IMR-90 (cell line): ENCODE measurements around the gene NECTIN2. TPM values are rescaled to one million over a fixed set of nuclear protein-coding genes. Genes with fewer than 3 reads are reported as not detected.

Experiments
- ATAC-seq: fragments of 200-7000 bp; cut with Tn5 transposase; 2 replicates; pipeline ENCODE4 v1.9.1; 2020; ENCODE audit warnings: low read depth, mild to moderate bottlenecking, moderate library complexity
- BruUV-seq: library from RNA; stranded (reverse); fragments of 400-500 nt; replicated peaks from 2 replicates; lab custom pipeline; 2021; lab: Mats Ljungman, UMichigan
- CTCF ChIA-PET: fragments of 300-600 bp; formaldehyde crosslinking; extraction: SDS; loops from one replicate; lab custom pipeline; 2021; ENCODE audit warnings: antibody characterized with exemption; lab: Yijun Ruan, JAX
- POLR2A ChIA-PET: fragments of 300-600 bp; sonication (Branson Sonifier 250); formaldehyde crosslinking; loops from one replicate; lab custom pipeline; 2022; ENCODE audit warnings: antibody characterized with exemption; ENCODE audit not compliant: unreplicated experiment; lab: Charles Lee
- DNase-seq: peaks from one replicate; pipeline ENCODE4 v3.0.0; 2013
- H2AFZ ChIP-seq: replicated peaks from 2 replicates; pipeline ENCODE3; 2013; ENCODE audit warnings: low read length, mild to moderate bottlenecking; ENCODE audit not compliant: poor library complexity
- H2AK5ac ChIP-seq: 2 replicates; pipeline ENCODE4 v1.6.1; 2013; ENCODE audit warnings: low read depth, low read length, inconsistent platforms
- H2AK9ac ChIP-seq: replicated peaks from 2 replicates; pipeline ENCODE3; 2013; ENCODE audit warnings: mild to moderate bottlenecking, low read depth, low read length, moderate library complexity; ENCODE audit not compliant: poor library complexity
- H2BK120ac ChIP-seq: 2 replicates; pipeline ENCODE4 v1.6.1; 2013; ENCODE audit warnings: low read depth, low read length, inconsistent platforms
- H2BK15ac ChIP-seq: 3 replicates; pipeline ENCODE4 v1.6.1; 2013; ENCODE audit warnings: low read depth, low read length, inconsistent platforms
- H2BK20ac ChIP-seq: 2 replicates; pipeline ENCODE4 v1.6.1; 2013; ENCODE audit warnings: low read depth, mild to moderate bottlenecking, inconsistent platforms, low read length, moderate library complexity
- H2BK5ac ChIP-seq: 2 replicates; pipeline ENCODE4 v1.6.1; 2013; ENCODE audit warnings: mild to moderate bottlenecking, low read depth, low read length, inconsistent platforms; ENCODE audit not compliant: poor library complexity, severe bottlenecking
- H3K14ac ChIP-seq: replicated peaks from 2 replicates; pipeline ENCODE4 v1.6.1; 2013; ENCODE audit warnings: low read depth, low read length, inconsistent platforms
- H3K18ac ChIP-seq: 2 replicates; pipeline ENCODE4 v1.6.1; 2013; ENCODE audit warnings: low read depth, low read length, control low read depth
- H3K23ac ChIP-seq: 2 replicates; pipeline ENCODE4 v1.6.1; 2013; ENCODE audit warnings: low read depth, low read length, inconsistent platforms
- H3K27ac ChIP-seq: 2 replicates; pipeline ENCODE4 v1.5.1; 2013; ENCODE audit warnings: mild to moderate bottlenecking, control low read depth, low read length; ENCODE audit not compliant: insufficient read depth
- H3K27me3 ChIP-seq: 2 replicates; pipeline ENCODE4 v1.6.1; 2013; ENCODE audit warnings: low read length; ENCODE audit not compliant: control insufficient read depth, insufficient read depth
- H3K36me3 ChIP-seq: 2 replicates; pipeline ENCODE4 v1.6.1; 2013; ENCODE audit warnings: low read length, mixed read lengths; ENCODE audit not compliant: control insufficient read depth, insufficient read depth
- H3K4ac ChIP-seq: 2 replicates; pipeline ENCODE4 v1.6.1; 2013; ENCODE audit warnings: low read depth, low read length, inconsistent platforms
- H3K4me1 ChIP-seq: 2 replicates; pipeline ENCODE4 v1.6.1; 2013; ENCODE audit warnings: low read length, mixed read lengths; ENCODE audit not compliant: control insufficient read depth, insufficient read depth
- H3K4me2 ChIP-seq: 2 replicates; pipeline ENCODE4 v1.6.1; 2013; ENCODE audit warnings: low read depth, mild to moderate bottlenecking, control low read depth, low read length, moderate library complexity
- H3K4me3 ChIP-seq: 2 replicates; pipeline ENCODE4 v1.5.1; 2013; ENCODE audit warnings: low read depth, mild to moderate bottlenecking, control low read depth, low read length, moderate library complexity; ENCODE audit not compliant: insufficient read depth
- H3K56ac ChIP-seq: 2 replicates; pipeline ENCODE4 v1.6.1; 2013; ENCODE audit warnings: low read length, inconsistent platforms; ENCODE audit not compliant: insufficient read depth; ENCODE audit errors: extremely low read depth
- H3K79me1 ChIP-seq, 2 experiments: 2 replicates each; pipeline ENCODE4 v1.6.1; 2013; ENCODE audit warnings: low read length in 2 of 2, inconsistent platforms in 1 of 2, low read depth in 1 of 2
- H3K9ac ChIP-seq: 2 replicates; pipeline ENCODE4 v1.6.1; 2013; ENCODE audit warnings: low read depth, low read length, control low read depth
- H3K9me1 ChIP-seq: 2 replicates; pipeline ENCODE4 v1.6.1; 2013; ENCODE audit warnings: low read length, inconsistent platforms; ENCODE audit not compliant: insufficient read depth
- H3K9me3 ChIP-seq: 2 replicates; pipeline ENCODE4 v1.6.1; 2013; ENCODE audit warnings: low read length; ENCODE audit not compliant: control insufficient read depth, insufficient read depth
- H4K20me1 ChIP-seq: 2 replicates; pipeline ENCODE4 v1.6.1; 2013; ENCODE audit warnings: low read length, inconsistent platforms; ENCODE audit not compliant: insufficient read depth
- H4K5ac ChIP-seq: 2 replicates; pipeline ENCODE4 v1.6.1; 2013; ENCODE audit warnings: mild to moderate bottlenecking, low read depth, low read length, control low read depth
- H4K8ac ChIP-seq, 2 experiments: 2 replicates each; pipeline ENCODE4 v1.6.1; 2013; ENCODE audit warnings: low read depth in 2 of 2, low read length in 2 of 2, control low read depth in 1 of 2, inconsistent platforms in 1 of 2
- H4K91ac ChIP-seq: 2 replicates; pipeline ENCODE4 v1.6.1; 2013; ENCODE audit warnings: low read depth, low read length, inconsistent platforms; ENCODE audit not compliant: insufficient read depth
- BHLHE40 ChIP-seq: fragments of 150-350 bp; IDR thresholded peaks from 2 replicates; pipeline ENCODE4 v1.6.1; 2016; ENCODE audit warnings: mild to moderate bottlenecking, low read depth, low read length
- CEBPB ChIP-seq: IDR thresholded peaks from 2 replicates; pipeline ENCODE4 v1.6.1; 2012; ENCODE audit warnings: low read depth, low read length, improper control_type of control experiment
- CHD1 ChIP-seq: IDR thresholded peaks from 2 replicates; pipeline ENCODE4 v1.6.1; 2012; ENCODE audit warnings: low read depth, low read length, improper control_type of control experiment
- ELK1 ChIP-seq: fragments of 150-350 bp; IDR thresholded peaks from 2 replicates; pipeline ENCODE4 v1.6.1; 2016; ENCODE audit warnings: low read depth, mild to moderate bottlenecking, low read length, moderate library complexity, borderline replicate concordance
- FOS ChIP-seq: fragments of 150-350 bp; IDR thresholded peaks from 2 replicates; pipeline ENCODE4 v1.6.1; 2016; ENCODE audit warnings: low read depth, low read length
- MAFK ChIP-seq: IDR thresholded peaks from 2 replicates; pipeline ENCODE4 v1.6.1; 2012; ENCODE audit warnings: low read depth, low read length, improper control_type of control experiment
- MAZ ChIP-seq: IDR thresholded peaks from 2 replicates; pipeline ENCODE4 v1.6.1; 2012; ENCODE audit warnings: low read depth, mild to moderate bottlenecking, low read length, improper control_type of control experiment, moderate library complexity, borderline replicate concordance
- MXI1 ChIP-seq: IDR thresholded peaks from 2 replicates; pipeline ENCODE4 v1.6.1; 2012; ENCODE audit warnings: low read depth, mild to moderate bottlenecking, low read length, moderate library complexity, borderline replicate concordance
- NFE2L2 ChIP-seq: fragments of 150-350 bp; IDR thresholded peaks from 2 replicates; pipeline ENCODE4 v1.6.1; 2016; ENCODE audit warnings: low read depth, mild to moderate bottlenecking, low read length
- POLR2A ChIP-seq: IDR thresholded peaks from 2 replicates; pipeline ENCODE4 v1.6.1; 2012; ENCODE audit warnings: mild to moderate bottlenecking, low read depth, low read length
- RAD21 ChIP-seq: IDR thresholded peaks from 2 replicates; pipeline ENCODE4 v1.6.1; 2012; ENCODE audit warnings: low read length, improper control_type of control experiment
- RCOR1 ChIP-seq: IDR thresholded peaks from 2 replicates; pipeline ENCODE4 v1.6.1; 2012; ENCODE audit warnings: mild to moderate bottlenecking, low read length, improper control_type of control experiment; ENCODE audit not compliant: insufficient replicate concordance
- SMC3 ChIP-seq: fragments of 150-350 bp; IDR thresholded peaks from 2 replicates; pipeline ENCODE4 v1.6.1; 2016; ENCODE audit warnings: low read depth, mild to moderate bottlenecking, antibody characterized with exemption, low read length, moderate library complexity
- WGBS, 2 experiments: methylation state at CpG; one replicate each; pipeline versions ENCODE4 v1.1.5 to v1.1.7; 2013; ENCODE audit warnings: missing lambda C conversion rate in 2 of 2; ENCODE audit not compliant: insufficient read length in 1 of 2; ENCODE audit errors: extremely low coverage in 2 of 2; 5-methylcytosine and 5-hydroxymethylcytosine counted together
- dilution Hi-C: fragments of 300-500 bp; cut with HindIII; formaldehyde crosslinking; loops from one replicate; pipeline ENCODE4 v1.14.3; 2018; ENCODE audit warnings: low sequenced_read_pairs; ENCODE audit not compliant: unreplicated experiment
- in situ Hi-C: fragments of 300-500 bp; cut with MboI; formaldehyde crosslinking; loops from 3 replicates; pipeline ENCODE4 v1.14.3; 2019; ENCODE audit warnings: low sequenced_read_pairs, inconsistent platforms, mixed read lengths
- intact Hi-C: fragments of 100-400 bp; cut with micrococcal nuclease; formaldehyde crosslinking; loops from 2 replicates; pipeline ENCODE4 v1.10.0; 2022
- polyA plus RNA-seq, 3 experiments: library from polyadenylated mRNA; depleted of rRNA; stranded (reverse); fragments of >200 nt; gene quantifications; 2 replicates each; pipeline ENCODE4 v1.2.3, GENCODE V29; 2012; ENCODE audit warnings: low replicate concordance in 1 of 3
- total RNA-seq: library from RNA; depleted of rRNA; stranded (reverse); fragments of >200 nt; gene quantifications from 2 replicates; pipeline ENCODE4 v1.2.3, GENCODE V29; 2012
- TF ChIP-seq, protein P1 (sequence below): fragments of 150-350 bp; IDR thresholded peaks from 2 replicates; pipeline ENCODE4 v1.6.1; 2017; ENCODE audit warnings: mild to moderate bottlenecking, antibody characterized with exemption, low read length, low read depth
- TF ChIP-seq, protein P2 (sequence below): conservative IDR thresholded peaks from 2 replicates; pipeline ENCODE4 v1.5.1; 2012; ENCODE audit warnings: mild to moderate bottlenecking, low read depth, low read length, improper control_type of control experiment

The NECTIN2 gene
- total and polyA plus RNA-seq, 2 of the 4 experiments (the other 2 are of a cell fraction) = 77.8 to 170 TPM

- Histone ChIP-seq H4K8ac (no peak overlapping the region), H3K36me3 (peaks cover 6% of the 10 kb centered on the region), H3K9me1 (0 out of 2 replicates have a peak, but pooled peaks cover 3% of the 10 kb centered on the region), H4K5ac (no peak overlapping the region), H3K9me3 (no peaks in the 10 kb centered on the region), H3K9ac (no peak overlapping the region), H3K27ac (no peak overlapping the region), H2BK120ac (no peak overlapping the region), H3K4ac (no peak overlapping the region), H3K56ac (no peak overlapping the region), H2AK5ac (no peak overlapping the region), H3K14ac (no peak overlapping the region), H3K4me2 (no peak overlapping the region), H2AK9ac (no peak overlapping the region), H4K20me1 (no peaks in the 10 kb centered on the region), H2BK5ac (no peak overlapping the region), H3K4me1 (peaks cover 3% of the 10 kb centered on the region; the same call in 1 of the 2 replicates), H3K27me3 (peaks cover 10% of the 10 kb centered on the region), H2AFZ (no peak overlapping the region), H3K18ac (no peak overlapping the region), H3K23ac (no peak overlapping the region), H3K4me3 (no peak overlapping the region), H2BK20ac (no peak overlapping the region), H2BK15ac (no peak overlapping the region), H4K91ac (no peak overlapping the region), H3K79me1 (no peaks in the 10 kb centered on the region)
- dilution Hi-C loops = no loop called here
- no peak for TF ChIP-seq CHD1
- no peak for TF ChIP-seq ELK1
- TF ChIP-seq NFE2L2 = no peak
- no peak for TF ChIP-seq MAZ
- no peak for TF ChIP-seq SMC3
- no peak for TF ChIP-seq RAD21
- TF ChIP-seq MXI1 = no peak
- TF ChIP-seq MAFK = no peak
- TF ChIP-seq, protein P1, sequence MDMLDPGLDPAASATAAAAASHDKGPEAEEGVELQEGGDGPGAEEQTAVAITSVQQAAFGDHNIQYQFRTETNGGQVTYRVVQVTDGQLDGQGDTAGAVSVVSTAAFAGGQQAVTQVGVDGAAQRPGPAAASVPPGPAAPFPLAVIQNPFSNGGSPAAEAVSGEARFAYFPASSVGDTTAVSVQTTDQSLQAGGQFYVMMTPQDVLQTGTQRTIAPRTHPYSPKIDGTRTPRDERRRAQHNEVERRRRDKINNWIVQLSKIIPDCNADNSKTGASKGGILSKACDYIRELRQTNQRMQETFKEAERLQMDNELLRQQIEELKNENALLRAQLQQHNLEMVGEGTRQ = no peak
- TF ChIP-seq RCOR1 = no peak
- TF ChIP-seq, protein P2, sequence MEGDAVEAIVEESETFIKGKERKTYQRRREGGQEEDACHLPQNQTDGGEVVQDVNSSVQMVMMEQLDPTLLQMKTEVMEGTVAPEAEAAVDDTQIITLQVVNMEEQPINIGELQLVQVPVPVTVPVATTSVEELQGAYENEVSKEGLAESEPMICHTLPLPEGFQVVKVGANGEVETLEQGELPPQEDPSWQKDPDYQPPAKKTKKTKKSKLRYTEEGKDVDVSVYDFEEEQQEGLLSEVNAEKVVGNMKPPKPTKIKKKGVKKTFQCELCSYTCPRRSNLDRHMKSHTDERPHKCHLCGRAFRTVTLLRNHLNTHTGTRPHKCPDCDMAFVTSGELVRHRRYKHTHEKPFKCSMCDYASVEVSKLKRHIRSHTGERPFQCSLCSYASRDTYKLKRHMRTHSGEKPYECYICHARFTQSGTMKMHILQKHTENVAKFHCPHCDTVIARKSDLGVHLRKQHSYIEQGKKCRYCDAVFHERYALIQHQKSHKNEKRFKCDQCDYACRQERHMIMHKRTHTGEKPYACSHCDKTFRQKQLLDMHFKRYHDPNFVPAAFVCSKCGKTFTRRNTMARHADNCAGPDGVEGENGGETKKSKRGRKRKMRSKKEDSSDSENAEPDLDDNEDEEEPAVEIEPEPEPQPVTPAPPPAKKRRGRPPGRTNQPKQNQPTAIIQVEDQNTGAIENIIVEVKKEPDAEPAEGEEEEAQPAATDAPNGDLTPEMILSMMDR = no peak
- no peak for TF ChIP-seq POLR2A
- TF ChIP-seq BHLHE40 = no peak
- no peak for TF ChIP-seq FOS
- TF ChIP-seq CEBPB = no peak
- POLR2A ChIA-PET = interaction anchor here (0.6 kb wide), 1 partner anchor 90 kb away, joined by 13 read pairs; no protein-coding TSS in a partner anchor
- no TSS peak for BruUV-seq
- in situ Hi-C loops = no loop called here
- CTCF ChIA-PET = interaction anchor here (0.6 to 1.3 kb wide), 3 partner anchors 10 to 15 kb away, joined by 4 to 5 read pairs (median 5); no protein-coding TSS in a partner anchor
- ATAC-seq (no peak), DNase-seq (no peak)
- WGBS, 2 experiments = 90% methylated on average over 2 of the region's 10 CpGs; no CpG with 5 or more reads in 1 of the 2 experiments
- intact Hi-C loops = no loop called here
Measured at GRCh38 chr19:44822670-44823372, 23.3 kb upstream of the NECTIN2 start.
